ENCODE data around the gene TRABD2B. TPM values are rescaled to one million over a fixed set of nuclear protein-coding genes. Genes with fewer than 3 reads are reported as not detected.

Gene TRABD2B
- total and polyA plus RNA-seq, 2 of the 13 experiments (the other 11 are each of a cell fraction or from before 2014, with no cell fraction given), result 0.04 TPM; not detected in 1

DNA sequence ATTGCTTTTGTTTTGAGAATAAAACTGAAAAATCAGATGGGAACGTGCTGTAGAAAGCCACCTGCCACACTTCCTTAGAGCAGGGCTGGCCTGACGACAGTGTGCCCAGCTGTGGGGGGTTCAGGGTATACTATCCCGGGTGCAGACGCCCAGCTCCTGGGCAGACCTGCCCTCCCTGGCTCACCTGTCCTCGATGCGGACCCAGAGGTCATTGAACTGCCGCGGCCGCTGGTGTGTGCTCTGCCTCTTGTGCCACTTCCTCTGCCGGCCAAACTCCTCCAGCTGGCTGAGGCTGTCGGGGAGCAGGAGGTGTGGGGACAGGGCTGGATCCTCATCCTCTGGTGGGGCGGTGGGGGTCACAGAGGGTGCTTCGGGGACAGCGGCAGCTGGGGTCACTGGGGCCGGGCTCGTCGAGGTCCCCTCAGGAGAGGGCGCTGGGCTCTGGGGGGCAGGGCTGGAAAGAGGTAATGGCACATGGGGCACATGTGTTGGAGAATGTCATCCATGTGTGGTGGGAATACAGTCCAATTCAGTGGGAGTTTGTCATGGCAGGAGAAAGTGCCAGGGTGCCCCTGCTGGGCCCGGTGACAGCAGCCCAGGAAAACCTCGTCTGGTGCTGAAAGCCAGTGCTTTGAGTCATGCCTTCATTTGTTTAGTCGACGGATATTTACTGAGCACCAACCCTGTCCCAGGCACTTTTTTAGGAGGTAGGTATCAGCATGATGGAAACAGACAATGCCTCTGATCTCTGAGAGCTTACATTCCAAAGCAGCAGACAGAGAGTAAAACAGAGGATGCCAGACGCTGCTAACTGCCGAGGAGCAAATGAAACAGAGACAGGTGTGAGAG is 222.0 kb downstream of the TRABD2B start:
- in situ Hi-C loops (cut with HindIII; ENCODE audit: extremely low pct_ligation_motif_present, low pct_unique_long_range_greater_than_20kb) (no loop called here), intact Hi-C loops (cut with micrococcal nuclease; ENCODE audit: unreplicated experiment) (no loop called here)
- no peaks in the 10 kb centered on the region for H3K36me3 ChIP-seq (replicated peaks in 1 of 2; ENCODE audit: control insufficient read depth in 1 of 2, insufficient read depth in 2 of 2, low read length in 2 of 2)
- FAIRE-seq (no peak), ATAC-seq (peak; percentile 35; the same call in 2 of the 3 replicates), DNase-seq (ENCODE audit: low spot score) (no peak)
- H4K20me1 ChIP-seq (ENCODE audit: insufficient read depth, low read length), result no peaks in the 10 kb centered on the region
- ChIA-PET POLR2A (no interaction called here), CTCF (ENCODE audit: low intra/inter-chr PET ratio, low total read pairs) (no interaction called here)
- H3K27me3 ChIP-seq (ENCODE audit: control insufficient read depth in 1 of 2, insufficient read depth in 2 of 2, low read length in 2 of 2), result peaks cover 7 to 55% of the 10 kb centered on the region in 2 experiments; a peak in 3 of 5 replicates
- H3K9me3 ChIP-seq (ENCODE audit: low read length), result no peaks in the 10 kb centered on the region
- H3K79me2 ChIP-seq (ENCODE audit: insufficient read depth, low read length), result no peaks in the 10 kb centered on the region
- WGBS (ENCODE audit: low lambda C conversion rate), result 38% methylated on average over 16 of the region's 24 CpGs
- no peak overlapping the region for H2AFZ ChIP-seq (ENCODE audit: low read length)
- peaks cover 34% of the 10 kb centered on the region for H3K4me1 ChIP-seq (ENCODE audit: insufficient read depth, low read length)
- no TSS peak for BruUV-seq (replicated peaks)
- H3K9ac ChIP-seq (ENCODE audit: insufficient read depth, low read depth, low read length), result no peak overlapping the region
- no peak overlapping the region; a peak in 1 of 6 replicates for H3K4me3 ChIP-seq (replicated peaks in 1 of 3; ENCODE audit: insufficient read depth in 1 of 3, low read depth in 2 of 3, low read length in 3 of 3)
- H3K27ac ChIP-seq (ENCODE audit: extremely low read length, insufficient read depth, low read length), result no peak overlapping the region
- no peak overlapping the region for H3K4me2 ChIP-seq (ENCODE audit: low read depth, low read length)
- TF ChIP-seq ZNF205 (CRISPR knock-in tag; IDR thresholded peaks at IDR 0.05), result peak; percentile 71; the same call in 1 of the 2 replicates
- no peak for TF ChIP-seq SAP130 (CRISPR knock-in tag; IDR thresholded peaks at IDR 0.05; ENCODE audit: low read depth)
- no peak for TF ChIP-seq FOXM1 (CRISPR knock-in tag; IDR thresholded peaks at IDR 0.05)
- TF ChIP-seq, protein P1, sequence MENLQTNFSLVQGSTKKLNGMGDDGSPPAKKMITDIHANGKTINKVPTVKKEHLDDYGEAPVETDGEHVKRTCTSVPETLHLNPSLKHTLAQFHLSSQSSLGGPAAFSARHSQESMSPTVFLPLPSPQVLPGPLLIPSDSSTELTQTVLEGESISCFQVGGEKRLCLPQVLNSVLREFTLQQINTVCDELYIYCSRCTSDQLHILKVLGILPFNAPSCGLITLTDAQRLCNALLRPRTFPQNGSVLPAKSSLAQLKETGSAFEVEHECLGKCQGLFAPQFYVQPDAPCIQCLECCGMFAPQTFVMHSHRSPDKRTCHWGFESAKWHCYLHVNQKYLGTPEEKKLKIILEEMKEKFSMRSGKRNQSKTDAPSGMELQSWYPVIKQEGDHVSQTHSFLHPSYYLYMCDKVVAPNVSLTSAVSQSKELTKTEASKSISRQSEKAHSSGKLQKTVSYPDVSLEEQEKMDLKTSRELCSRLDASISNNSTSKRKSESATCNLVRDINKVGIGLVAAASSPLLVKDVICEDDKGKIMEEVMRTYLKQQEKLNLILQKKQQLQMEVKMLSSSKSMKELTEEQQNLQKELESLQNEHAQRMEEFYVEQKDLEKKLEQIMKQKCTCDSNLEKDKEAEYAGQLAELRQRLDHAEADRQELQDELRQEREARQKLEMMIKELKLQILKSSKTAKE (CRISPR knock-in tag; IDR thresholded peaks at IDR 0.05; ENCODE audit: borderline replicate concordance), result 0 out of 2 replicates have a peak, but pooled peaks have one; percentile 19
- peak; percentile 26; the same call in 1 of the 2 replicates for TF ChIP-seq SALL1 (CRISPR knock-in tag; IDR thresholded peaks at IDR 0.05)
- peak; percentile 81 for TF ChIP-seq RXRA (CRISPR knock-in tag; IDR thresholded peaks at IDR 0.05)
- no peak for TF ChIP-seq SPEN (CRISPR knock-in tag; IDR thresholded peaks at IDR 0.05; ENCODE audit: low read depth)
- no peak for TF ChIP-seq U2AF1 (optimal IDR thresholded peaks at IDR 0.05; ENCODE audit: low read depth, low read length)
- TF ChIP-seq MNT (IDR thresholded peaks at IDR 0.05), result peak; percentile 75
- TF ChIP-seq ZNF121 (CRISPR knock-in tag; IDR thresholded peaks at IDR 0.05), result no peak
- no peak for TF ChIP-seq ZNF660 (CRISPR knock-in tag; IDR thresholded peaks at IDR 0.05; ENCODE audit: borderline replicate concordance, low read depth)
- no peak for TF ChIP-seq ZNF329 (CRISPR knock-in tag; IDR thresholded peaks at IDR 0.05; ENCODE audit: low read depth)
- TF ChIP-seq ETV5 (CRISPR knock-in tag; IDR thresholded peaks at IDR 0.05; ENCODE audit: borderline replicate concordance), result no peak; the same call in 1 of the 2 replicates
- no peak for TF ChIP-seq ZNF766 (CRISPR knock-in tag; IDR thresholded peaks at IDR 0.05; ENCODE audit: borderline replicate concordance)
- peak; percentile 48; the same call in 1 of the 2 replicates for TF ChIP-seq RXRB (CRISPR knock-in tag; IDR thresholded peaks at IDR 0.05; ENCODE audit: borderline replicate concordance)
- no peak for TF ChIP-seq NCOA2 (CRISPR knock-in tag; IDR thresholded peaks at IDR 0.05)
- 0 out of 2 replicates have a peak, but pooled peaks have one; percentile 25 for TF ChIP-seq ZNF292 (CRISPR knock-in tag; IDR thresholded peaks at IDR 0.05; ENCODE audit: borderline replicate concordance, low read depth)
